ENCODE results near the gene TOR1A. TPM values are rescaled to one million over a fixed set of nuclear protein-coding genes. Genes with fewer than 3 reads are reported as not detected.

The TOR1A gene
- total RNA-seq, 1 experiment from 2014 or later, result 32.2 TPM

GRCh38 chr9:129815278-129815677 is 8.7 kb downstream of the TOR1A start:
- H3K27me3 Mint-ChIP-seq (ENCODE audit: insufficient read depth, unreplicated experiment), result no peaks in the 10 kb centered on the region
- H3K36me3 ChIP-seq (ENCODE audit: control insufficient read depth, insufficient read depth, low read length), result peaks cover 3% of the 10 kb centered on the region; the same call in 1 of the 2 replicates

GRCh38 chr9:129814432-129815223 is 9.3 kb downstream of the TOR1A start:
- no peak for TF ChIP-seq CTCF (IDR thresholded peaks at IDR 0.05; ENCODE audit: insufficient read depth in 1 of 2, low read depth in 1 of 2, low read length in 1 of 2, severe bottlenecking in 1 of 2, unreplicated experiment in 1 of 2)
- H3K27me3 ChIP-seq (replicated peaks; ENCODE audit: control insufficient read depth, insufficient read depth, low read length), result no peaks in the 10 kb centered on the region
- peaks cover 3% of the 10 kb centered on the region; the same call in 1 of the 2 replicates for H3K36me3 ChIP-seq (ENCODE audit: control insufficient read depth, insufficient read depth, low read length)
- peaks cover 26% of the 10 kb centered on the region for H3K4me1 ChIP-seq
- no peaks in the 10 kb centered on the region for H3K27me3 Mint-ChIP-seq (ENCODE audit: insufficient read depth, unreplicated experiment)
- no TSS peak for BruUV-seq (replicated peaks)
- intact Hi-C loops (cut with micrococcal nuclease; ENCODE audit: unreplicated experiment), result no loop called here
- peak overlapping the region; percentile 7 for H3K4me3 Mint-ChIP-seq (ENCODE audit: unreplicated experiment)
- peaks cover 25% of the 10 kb centered on the region for H3K4me1 Mint-ChIP-seq (ENCODE audit: low read depth, unreplicated experiment)
- ChIA-PET CTCF (no interaction called here), POLR2A (interaction anchor here (0.6 kb wide), 1 partner anchor 648 kb away, joined by 4 read pairs; no protein-coding TSS in a partner anchor)
- peaks cover 54% of the 10 kb centered on the region for H3K36me3 Mint-ChIP-seq (ENCODE audit: insufficient read depth, unreplicated experiment)
- no peak for DNase-seq
- no peaks in the 10 kb centered on the region for H3K9me3 ChIP-seq
- peak overlapping the region; percentile 40 for H3K27ac Mint-ChIP-seq (ENCODE audit: unreplicated experiment)
- no peaks in the 10 kb centered on the region for H3K9me3 Mint-ChIP-seq (ENCODE audit: unreplicated experiment)
- no peak overlapping the region for H3K4me3 ChIP-seq (ENCODE audit: low read depth, low read length)

More at GRCh38 chr9:129815278-129815677, 8.7 kb downstream of the TOR1A start:
- H3K9me3 ChIP-seq, result no peaks in the 10 kb centered on the region
- no peak overlapping the region for H3K4me3 ChIP-seq (ENCODE audit: low read depth, low read length)
- DNase-seq, result no peak
- intact Hi-C loops (cut with micrococcal nuclease; ENCODE audit: unreplicated experiment), result no loop called here
- no peaks in the 10 kb centered on the region for H3K27me3 ChIP-seq (replicated peaks; ENCODE audit: control insufficient read depth, insufficient read depth, low read length)
- ChIA-PET POLR2A (interaction anchor here (0.6 kb wide), 1 partner anchor 647 kb away, joined by 4 read pairs; no protein-coding TSS in a partner anchor), CTCF (no interaction called here)
- H3K36me3 Mint-ChIP-seq (ENCODE audit: insufficient read depth, unreplicated experiment), result peaks cover 54% of the 10 kb centered on the region
- TF ChIP-seq CTCF (IDR thresholded peaks at IDR 0.05; ENCODE audit: insufficient read depth in 1 of 2, low read depth in 1 of 2, low read length in 1 of 2, severe bottlenecking in 1 of 2, unreplicated experiment in 1 of 2), result no peak
- H3K4me1 ChIP-seq, result peaks cover 20% of the 10 kb centered on the region
- no TSS peak for BruUV-seq (replicated peaks)
- peaks cover 23% of the 10 kb centered on the region for H3K4me1 Mint-ChIP-seq (ENCODE audit: low read depth, unreplicated experiment)
- H3K9me3 Mint-ChIP-seq (ENCODE audit: unreplicated experiment), result no peaks in the 10 kb centered on the region
- peak overlapping the region; percentile 7 for H3K4me3 Mint-ChIP-seq (ENCODE audit: unreplicated experiment)
- peak overlapping the region; percentile 40 for H3K27ac Mint-ChIP-seq (ENCODE audit: unreplicated experiment)

GRCh38 chr9:129813661-129814060 is 10.3 kb downstream of the TOR1A start:
- no peak overlapping the region for H3K27ac Mint-ChIP-seq (ENCODE audit: unreplicated experiment)
- Histone ChIP-seq H3K9me3 (no peaks in the 10 kb centered on the region), H3K4me1 (peaks cover 30% of the 10 kb centered on the region), H3K36me3 (ENCODE audit: control insufficient read depth, insufficient read depth, low read length) (peaks cover 3% of the 10 kb centered on the region; the same call in 1 of the 2 replicates), H3K4me3 (ENCODE audit: low read depth, low read length) (no peak overlapping the region), H3K27me3 (replicated peaks; ENCODE audit: control insufficient read depth, insufficient read depth, low read length) (no peaks in the 10 kb centered on the region)
- intact Hi-C loops (cut with micrococcal nuclease; ENCODE audit: unreplicated experiment), result no loop called here
- H3K36me3 Mint-ChIP-seq (ENCODE audit: insufficient read depth, unreplicated experiment), result peaks cover 54% of the 10 kb centered on the region
- POLR2A ChIA-PET, result no interaction called here
- H3K4me3 Mint-ChIP-seq (ENCODE audit: unreplicated experiment), result no peak overlapping the region
- DNase-seq, result no peak
- TSS peak; percentile 9 for BruUV-seq (replicated peaks)
- no peaks in the 10 kb centered on the region for H3K27me3 Mint-ChIP-seq (ENCODE audit: insufficient read depth, unreplicated experiment)
- no peak for TF ChIP-seq CTCF (IDR thresholded peaks at IDR 0.05; ENCODE audit: insufficient read depth in 1 of 2, low read depth in 1 of 2, low read length in 1 of 2, severe bottlenecking in 1 of 2, unreplicated experiment in 1 of 2)
- peaks cover 25% of the 10 kb centered on the region for H3K4me1 Mint-ChIP-seq (ENCODE audit: low read depth, unreplicated experiment)
- CTCF ChIA-PET, result no interaction called here
- H3K9me3 Mint-ChIP-seq (ENCODE audit: unreplicated experiment), result no peaks in the 10 kb centered on the region
